Progenitor cell of endocrine pancreas (in vitro differentiated cells): ENCODE data around the gene GRM4. TPM values are rescaled to one million over a fixed set of nuclear protein-coding genes. Genes with fewer than 3 reads are reported as not detected.

Experiments used
- DNase-seq: peaks from one replicate; pipeline ENCODE4 v3.0.0; 2021; ENCODE audit warnings: low spot score; ENCODE audit not compliant: unreplicated experiment
- H3K27ac Mint-ChIP-seq: 2 replicates; pipeline ENCODE4 v1.8.0; 2021; ENCODE audit warnings: mild to moderate bottlenecking, moderate library complexity, mixed read lengths
- H3K27me3 Mint-ChIP-seq: 2 replicates; pipeline ENCODE4 v1.8.0; 2021; ENCODE audit warnings: mixed read lengths
- H3K36me3 Mint-ChIP-seq: 2 replicates; pipeline ENCODE4 v1.8.0; 2022; ENCODE audit warnings: mixed read lengths; ENCODE audit not compliant: insufficient read depth
- H3K4me1 Mint-ChIP-seq: 2 replicates; pipeline ENCODE4 v1.8.0; 2021; ENCODE audit warnings: low read depth, mixed read lengths
- H3K4me3 Mint-ChIP-seq: 2 replicates; pipeline ENCODE4 v1.8.0; 2021; ENCODE audit warnings: low read depth, mild to moderate bottlenecking, moderate library complexity, mixed read lengths
- H3K9me3 Mint-ChIP-seq: 2 replicates; pipeline ENCODE4 v1.8.0; 2021; ENCODE audit warnings: low read depth, mixed read lengths
- total RNA-seq: library from RNA; stranded (reverse); gene quantifications from 2 replicates; pipeline ENCODE4 v1.2.1, GENCODE V29; 2021
- TF ChIP-seq, protein P1 (sequence below): fragments of 200-600 bp; sonication (generic); IDR thresholded peaks from one replicate; pipeline ENCODE4 v1.5.0; 2021; ENCODE audit warnings: antibody characterized with exemption, mild to moderate bottlenecking; ENCODE audit not compliant: unreplicated experiment

Gene GRM4
- total RNA-seq, 1 donor from 2014 or later, result 0.38 TPM

DNA sequence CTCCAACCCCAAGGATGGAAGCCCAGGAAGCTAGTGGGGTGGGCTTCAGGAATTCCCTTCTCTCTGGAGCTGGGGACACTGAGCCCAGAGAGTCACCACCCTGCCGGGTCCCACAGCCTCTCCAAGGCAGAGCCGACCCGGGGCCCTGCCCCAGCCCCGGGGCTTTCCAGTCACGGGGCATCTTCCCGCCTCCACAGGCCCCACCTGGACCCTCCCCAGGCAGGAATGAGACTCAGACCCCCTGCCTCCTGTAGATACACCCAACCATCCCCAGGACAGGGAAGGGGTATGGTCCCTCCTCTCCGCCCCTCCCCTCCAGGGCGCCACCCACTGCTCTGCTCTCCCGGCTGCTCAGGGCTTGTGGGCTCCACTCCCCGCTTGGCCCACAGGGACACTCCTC, 53.3 kb downstream of the GRM4 start:
- TF ChIP-seq, protein P1, sequence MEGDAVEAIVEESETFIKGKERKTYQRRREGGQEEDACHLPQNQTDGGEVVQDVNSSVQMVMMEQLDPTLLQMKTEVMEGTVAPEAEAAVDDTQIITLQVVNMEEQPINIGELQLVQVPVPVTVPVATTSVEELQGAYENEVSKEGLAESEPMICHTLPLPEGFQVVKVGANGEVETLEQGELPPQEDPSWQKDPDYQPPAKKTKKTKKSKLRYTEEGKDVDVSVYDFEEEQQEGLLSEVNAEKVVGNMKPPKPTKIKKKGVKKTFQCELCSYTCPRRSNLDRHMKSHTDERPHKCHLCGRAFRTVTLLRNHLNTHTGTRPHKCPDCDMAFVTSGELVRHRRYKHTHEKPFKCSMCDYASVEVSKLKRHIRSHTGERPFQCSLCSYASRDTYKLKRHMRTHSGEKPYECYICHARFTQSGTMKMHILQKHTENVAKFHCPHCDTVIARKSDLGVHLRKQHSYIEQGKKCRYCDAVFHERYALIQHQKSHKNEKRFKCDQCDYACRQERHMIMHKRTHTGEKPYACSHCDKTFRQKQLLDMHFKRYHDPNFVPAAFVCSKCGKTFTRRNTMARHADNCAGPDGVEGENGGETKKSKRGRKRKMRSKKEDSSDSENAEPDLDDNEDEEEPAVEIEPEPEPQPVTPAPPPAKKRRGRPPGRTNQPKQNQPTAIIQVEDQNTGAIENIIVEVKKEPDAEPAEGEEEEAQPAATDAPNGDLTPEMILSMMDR, result no peak
- no peak overlapping the region for H3K4me3 Mint-ChIP-seq
- peaks cover 20% of the 10 kb centered on the region for H3K27me3 Mint-ChIP-seq
- H3K36me3 Mint-ChIP-seq, result no peaks in the 10 kb centered on the region
- no peak for DNase-seq
- no peaks in the 10 kb centered on the region for H3K4me1 Mint-ChIP-seq
- no peak overlapping the region for H3K27ac Mint-ChIP-seq
- no peaks in the 10 kb centered on the region for H3K9me3 Mint-ChIP-seq

DNA sequence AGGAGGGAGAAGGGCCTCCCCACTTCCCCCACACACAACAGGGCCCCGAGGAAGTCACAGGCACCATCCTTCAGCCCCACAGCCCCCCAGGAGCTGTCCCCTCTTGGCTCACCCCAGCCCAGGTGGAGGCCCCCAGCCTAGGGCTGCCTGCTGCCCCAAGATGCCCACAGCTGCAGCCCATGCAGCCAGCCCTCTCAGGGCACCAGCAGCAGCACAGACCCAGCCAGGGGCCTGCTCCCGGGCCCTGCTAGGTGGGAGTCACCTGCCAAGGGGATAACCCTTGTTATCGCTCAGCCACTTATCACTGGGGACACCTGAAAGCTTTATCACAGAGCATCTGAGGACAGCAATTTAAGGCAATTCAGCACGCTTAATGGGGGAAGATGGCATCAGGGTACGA, 55.0 kb downstream of the GRM4 start:
- Mint-ChIP-seq H3K4me3 (no peak overlapping the region), H3K27me3 (peaks cover 11% of the 10 kb centered on the region), H3K4me1 (no peaks in the 10 kb centered on the region), H3K27ac (no peak overlapping the region), H3K9me3 (no peaks in the 10 kb centered on the region), H3K36me3 (no peaks in the 10 kb centered on the region)
- DNase-seq, result no peak
- TF ChIP-seq, protein P1, result no peak

DNA sequence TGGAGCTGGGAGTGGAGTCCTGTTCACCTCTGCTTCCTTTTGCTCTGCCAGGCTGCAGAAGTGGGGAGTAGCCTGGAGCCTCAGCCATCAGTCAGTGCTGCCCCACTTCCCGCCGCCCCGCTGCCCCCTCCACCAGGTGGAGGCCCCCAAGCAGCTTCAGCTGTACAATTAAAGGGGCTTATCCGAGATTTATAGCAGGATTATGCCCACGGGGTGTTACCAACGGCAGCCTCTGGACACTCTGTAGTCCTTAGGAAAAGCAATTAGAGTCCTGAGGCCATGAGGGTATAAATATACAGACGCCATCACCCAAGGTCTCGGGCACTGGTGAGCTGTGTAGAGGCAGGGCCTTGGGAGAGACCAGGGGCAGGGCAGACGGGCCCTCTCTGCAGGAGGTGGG, 55.4 kb downstream of the GRM4 start:
- H3K27ac Mint-ChIP-seq, result no peak overlapping the region
- H3K4me3 Mint-ChIP-seq, result no peak overlapping the region

DNA sequence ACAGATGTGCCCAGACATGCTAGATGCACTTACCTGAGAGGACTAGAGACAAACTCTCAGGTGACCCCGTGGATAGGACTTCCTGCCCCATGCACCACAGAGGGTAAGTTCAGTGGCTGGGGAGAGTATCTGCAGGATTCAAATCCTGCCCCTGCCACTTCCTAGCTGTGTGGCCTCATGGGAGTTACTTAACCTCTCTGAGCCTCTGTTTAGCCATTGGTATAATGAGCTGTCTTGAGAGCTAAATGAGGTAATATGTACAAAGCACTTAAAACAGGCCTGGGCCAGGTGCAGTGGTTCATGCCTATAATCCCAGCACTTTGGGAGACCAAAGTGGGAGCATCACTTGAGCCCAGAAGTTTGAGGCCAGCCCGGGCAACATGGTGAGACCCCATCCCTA, 59.3 kb downstream of the GRM4 start:
- Mint-ChIP-seq H3K36me3 (no peaks in the 10 kb centered on the region), H3K9me3 (no peaks in the 10 kb centered on the region), H3K4me3 (no peak overlapping the region), H3K27me3 (peaks cover 5% of the 10 kb centered on the region), H3K4me1 (no peaks in the 10 kb centered on the region), H3K27ac (no peak overlapping the region)
- TF ChIP-seq, protein P1, result no peak
- DNase-seq, result no peak

More for the DNA sequence above, 55.4 kb downstream of the GRM4 start:
- DNase-seq, result no peak
- H3K4me1 Mint-ChIP-seq, result no peaks in the 10 kb centered on the region
- H3K9me3 Mint-ChIP-seq, result no peaks in the 10 kb centered on the region
- no peaks in the 10 kb centered on the region for H3K36me3 Mint-ChIP-seq
- H3K27me3 Mint-ChIP-seq, result peaks cover 7% of the 10 kb centered on the region
- TF ChIP-seq, protein P1, result no peak

DNA sequence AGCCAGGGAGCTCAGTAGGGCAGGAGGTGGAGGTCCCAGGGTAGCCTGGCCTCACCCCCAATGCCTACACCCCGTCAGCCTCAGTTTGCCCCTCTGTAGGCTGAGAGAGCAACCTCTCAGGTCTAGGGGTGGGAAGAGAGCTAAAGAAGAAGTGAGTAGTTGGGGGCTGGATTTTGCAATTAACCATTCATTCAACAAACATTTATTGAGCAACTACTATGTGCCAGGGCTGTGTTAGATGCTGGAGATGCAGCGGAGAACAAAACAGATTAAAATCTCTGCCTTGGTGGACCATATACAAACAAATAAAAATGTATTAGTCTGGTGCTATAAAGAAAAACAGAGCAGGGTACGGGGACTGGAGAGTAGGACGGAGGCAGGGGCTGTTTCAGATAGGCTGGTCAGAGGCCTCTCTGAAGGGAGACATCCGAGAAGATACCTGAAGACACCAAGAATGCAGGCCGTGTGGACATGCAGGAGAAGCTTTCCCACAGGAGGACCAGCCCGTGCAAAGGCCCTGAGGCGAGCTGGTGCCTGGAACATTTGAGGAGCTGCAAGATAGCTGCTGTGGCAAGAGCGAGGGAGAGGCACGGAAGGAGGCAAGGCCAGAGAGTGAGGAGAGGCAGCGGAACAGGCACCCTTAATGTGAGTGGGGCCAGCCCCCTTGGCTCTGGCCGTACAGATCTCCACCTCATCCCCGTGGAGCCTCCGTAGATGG, 60.3 kb downstream of the GRM4 start:
- H3K27ac Mint-ChIP-seq, result no peak overlapping the region
- H3K4me3 Mint-ChIP-seq, result no peak overlapping the region
- peaks cover 10% of the 10 kb centered on the region for H3K27me3 Mint-ChIP-seq
- no peaks in the 10 kb centered on the region for H3K4me1 Mint-ChIP-seq
- TF ChIP-seq, protein P1, result no peak
- no peaks in the 10 kb centered on the region for H3K9me3 Mint-ChIP-seq
- DNase-seq, result no peak
- no peaks in the 10 kb centered on the region for H3K36me3 Mint-ChIP-seq
